ENCODE measurements around the gene MRM2.

- TF ChIP-seq CTCF (IDR thresholded peaks at IDR 0.05) (no peak), EP300 (IDR thresholded peaks at IDR 0.05) (no peak), POLR2AphosphoS5 (IDR thresholded peaks at IDR 0.05) (no peak), POLR2A (IDR thresholded peaks at IDR 0.05) (no peak)
Observed at GRCh38 chr7:2275101-2275500, 33.1 kb upstream of the MRM2 start.

All from gastroesophageal sphincter (tissue), 3 donors.